ACHN (cell line): ENCODE data around the gene MTIF3.

ENCODE experiments used
- DNase-seq: peaks from one replicate; pipeline ENCODE4 v3.0.0-alpha.2; 2015
- in situ Hi-C: cut with HindIII; loops from 2 replicates; pipeline ENCODE4 v1.10.0; 2017; ENCODE audit warnings: low sequenced_read_pairs, low pct_ligation_motif_present, low pct_unique_long_range_greater_than_20kb

Gene MTIF3

DNA sequence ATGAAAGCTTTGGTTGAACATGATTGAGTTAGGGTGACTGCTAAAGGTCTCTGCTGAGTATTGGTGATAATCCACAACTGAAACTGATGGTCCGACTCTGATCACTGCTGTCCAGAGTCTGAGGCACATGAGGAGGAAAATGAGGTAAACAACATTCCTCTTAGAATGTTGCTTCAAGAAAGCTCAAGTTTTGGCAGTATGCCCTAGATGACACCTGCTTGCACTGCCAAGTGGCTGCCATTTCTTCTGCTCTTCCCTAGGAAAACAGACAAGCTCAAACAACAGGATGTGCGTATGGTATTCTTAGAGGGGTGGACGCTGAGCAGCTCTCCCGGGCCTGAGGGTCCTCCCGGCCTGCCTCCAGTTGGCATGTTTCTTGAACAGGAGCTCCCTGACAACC is 15.2 kb upstream of the MTIF3 start:
- DNase-seq: no peak
- in situ Hi-C loops: no loop called here

DNA sequence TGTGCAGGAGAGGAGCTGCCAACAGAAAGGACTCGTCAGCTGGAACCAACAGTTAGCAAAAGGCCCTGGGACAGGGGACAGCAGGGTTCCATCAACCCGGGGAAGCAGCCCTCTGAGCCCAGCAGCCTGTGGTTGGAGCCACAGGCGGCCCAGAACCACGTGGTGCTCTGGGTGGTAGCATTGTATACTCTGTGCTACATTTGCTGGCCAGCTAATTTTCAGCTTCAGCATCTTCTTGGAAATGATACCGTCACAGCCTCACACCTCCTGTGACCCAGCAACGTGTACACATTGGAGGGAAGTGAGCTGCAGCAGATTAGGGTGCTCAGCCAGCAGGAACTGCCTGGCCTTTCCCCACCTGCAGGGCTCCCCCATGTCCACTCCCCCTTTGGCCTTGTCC is 13.1 kb upstream of the MTIF3 start:
- in situ Hi-C loops: no loop called here
- DNase-seq: no peak

GRCh38 chr13:27461940-27462584 is 11.7 kb upstream of the MTIF3 start:
- DNase-seq: no peak
- in situ Hi-C loops: no loop called here

DNA sequence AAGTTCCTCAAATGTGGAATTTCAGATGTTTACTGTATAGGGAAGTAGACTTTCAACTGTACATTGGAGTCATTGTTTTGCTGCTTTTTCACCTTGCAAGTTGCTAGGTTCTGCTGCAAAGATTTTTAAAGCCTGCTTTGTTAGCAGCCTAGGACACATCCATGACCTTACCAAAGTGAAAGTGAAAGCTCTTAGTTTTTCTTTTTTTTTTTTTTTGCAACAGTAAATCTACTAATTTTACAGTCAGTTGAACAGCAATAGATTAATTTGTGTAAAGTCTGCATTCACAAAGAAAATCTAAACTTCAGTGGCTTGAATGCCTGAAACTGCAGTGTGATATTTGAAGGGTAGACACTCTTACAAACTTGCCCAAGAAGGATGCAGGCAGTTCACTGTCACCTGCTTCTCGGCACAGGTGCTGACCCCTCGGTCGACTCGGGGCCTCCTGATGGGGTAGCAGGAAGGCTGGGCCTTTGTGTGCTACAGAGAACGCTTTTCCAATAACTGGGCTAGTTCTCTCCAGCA is 5.0 kb upstream of the MTIF3 start:
- in situ Hi-C loops: no loop called here
- peak; percentile 24 for DNase-seq

GRCh38 chr13:27450921-27451471 is 632 bp upstream of the MTIF3 start:
- peak; percentile 88 for DNase-seq
- in situ Hi-C loops: no loop called here

DNA sequence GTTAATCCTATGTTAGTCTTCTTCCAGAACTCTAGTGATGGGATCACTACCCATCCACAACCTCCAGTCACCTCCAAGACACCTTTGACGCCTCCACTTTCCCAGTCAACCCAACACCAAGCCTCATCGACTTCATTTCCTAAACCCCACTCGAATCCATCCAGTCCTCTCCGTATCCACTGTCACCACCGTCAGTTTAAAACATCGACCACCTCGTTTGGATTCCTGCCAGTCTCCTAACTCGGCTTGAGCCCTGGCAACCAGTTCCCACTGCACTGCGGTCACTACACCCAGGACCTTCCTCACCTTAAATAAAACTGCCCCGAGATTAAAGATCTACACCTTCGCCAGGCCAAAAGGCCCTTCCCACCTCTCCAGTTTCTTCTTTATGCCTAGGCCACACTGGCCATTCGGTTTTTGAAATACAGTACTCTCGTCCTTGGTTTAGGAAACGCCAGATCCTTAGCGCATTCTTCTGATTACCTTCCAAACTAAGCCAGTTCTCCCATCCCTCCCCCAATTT is 1.2 kb downstream of the MTIF3 start:
- in situ Hi-C loops: no loop called here
- DNase-seq: peak; percentile 28

GRCh38 chr13:27448308-27448707 is 2.1 kb downstream of the MTIF3 start:
- in situ Hi-C loops: no loop called here
- no peak for DNase-seq

DNA sequence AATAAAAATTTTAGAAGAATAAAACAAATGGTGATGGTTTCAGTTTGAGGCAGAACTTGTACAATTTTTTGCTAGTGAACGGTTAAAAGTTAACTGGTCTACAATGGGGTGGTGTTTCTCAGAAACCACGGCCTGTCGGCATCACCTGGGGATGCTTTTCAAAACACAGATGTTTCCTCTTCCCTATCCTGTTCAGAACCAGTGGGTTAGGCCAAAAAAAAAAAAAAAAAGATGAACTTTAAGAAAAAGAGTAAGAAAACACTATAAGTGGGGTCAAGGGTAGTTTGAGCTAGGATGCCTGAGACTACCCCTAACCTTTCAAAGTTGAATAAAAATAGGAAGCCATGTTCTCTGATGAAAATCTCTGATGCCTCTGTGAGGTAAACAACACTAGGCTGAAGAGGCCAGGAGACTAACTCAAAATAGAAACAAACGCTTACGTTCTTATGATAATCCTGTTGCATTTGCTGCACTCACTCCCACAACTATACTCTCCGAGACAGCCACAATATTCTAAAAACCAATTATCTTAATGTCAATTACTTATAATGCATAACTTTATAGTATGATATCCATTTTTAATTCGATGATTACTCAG is 3.3 kb downstream of the MTIF3 start:
- in situ Hi-C loops: no loop called here
- DNase-seq: no peak

GRCh38 chr13:27442797-27443196 is 7.6 kb downstream of the MTIF3 start:
- in situ Hi-C loops: no loop called here

GRCh38 chr13:27442071-27442647 is 8.2 kb downstream of the MTIF3 start:
- in situ Hi-C loops: no loop called here
- DNase-seq: no peak

More at GRCh38 chr13:27442797-27443196, 7.6 kb downstream of the MTIF3 start:
- DNase-seq: no peak

- DNase-seq: no peak
- in situ Hi-C loops: no loop called here
Measured at GRCh38 chr13:27440408-27440807, 10.0 kb downstream of the MTIF3 start.

DNA sequence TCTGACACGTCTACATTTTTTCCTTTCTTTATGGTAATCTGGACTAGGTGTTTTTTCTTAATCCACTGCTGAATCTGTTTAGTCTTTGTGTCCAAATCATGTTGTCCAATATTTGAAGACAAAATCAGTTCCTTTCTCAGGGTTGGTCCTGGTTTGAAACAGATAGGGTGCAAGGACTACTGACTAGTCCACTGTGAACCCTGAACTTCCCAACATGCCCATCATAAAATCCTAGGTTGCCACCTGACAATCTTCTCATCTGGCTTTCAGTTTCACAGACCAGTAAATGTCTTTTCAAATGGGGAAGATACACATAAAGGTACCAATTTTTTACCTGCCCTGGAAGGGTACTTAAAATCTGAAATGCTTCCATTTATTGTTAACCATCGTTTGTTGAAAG is 13.2 kb downstream of the MTIF3 start:
- in situ Hi-C loops: no loop called here
- DNase-seq: no peak

DNA sequence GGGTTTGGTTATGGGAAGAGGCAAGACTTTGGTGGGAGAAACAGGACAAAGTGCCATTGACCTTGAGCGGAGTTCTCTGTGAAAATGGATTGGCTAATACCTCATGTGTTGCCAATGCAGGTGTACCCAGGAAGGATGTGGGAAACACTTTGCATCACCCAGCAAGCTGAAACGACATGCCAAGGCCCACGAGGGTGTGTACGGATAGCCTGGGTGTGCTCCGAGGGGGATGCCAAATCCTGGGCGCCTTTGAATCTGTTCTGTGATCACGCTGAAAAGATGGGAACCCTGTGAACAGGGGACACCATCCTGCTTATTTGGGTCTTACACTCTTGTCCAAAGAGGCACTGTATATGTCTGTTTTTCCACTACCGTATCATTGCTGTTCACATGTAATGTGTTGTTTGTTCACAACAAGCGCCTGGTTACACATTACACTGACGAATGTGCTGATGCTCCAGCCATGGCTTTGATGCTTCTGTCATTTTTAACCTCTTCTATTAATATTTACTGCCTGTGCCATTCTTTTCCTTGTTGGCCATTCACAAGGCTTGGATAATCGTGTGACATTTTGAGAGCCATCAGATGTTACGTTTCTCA is 17.7 kb downstream of the MTIF3 start:
- in situ Hi-C loops: no loop called here
- no peak for DNase-seq

- no peak for DNase-seq
- in situ Hi-C loops: no loop called here
Measured at GRCh38 chr13:27432180-27432579, 18.2 kb downstream of the MTIF3 start.

DNA sequence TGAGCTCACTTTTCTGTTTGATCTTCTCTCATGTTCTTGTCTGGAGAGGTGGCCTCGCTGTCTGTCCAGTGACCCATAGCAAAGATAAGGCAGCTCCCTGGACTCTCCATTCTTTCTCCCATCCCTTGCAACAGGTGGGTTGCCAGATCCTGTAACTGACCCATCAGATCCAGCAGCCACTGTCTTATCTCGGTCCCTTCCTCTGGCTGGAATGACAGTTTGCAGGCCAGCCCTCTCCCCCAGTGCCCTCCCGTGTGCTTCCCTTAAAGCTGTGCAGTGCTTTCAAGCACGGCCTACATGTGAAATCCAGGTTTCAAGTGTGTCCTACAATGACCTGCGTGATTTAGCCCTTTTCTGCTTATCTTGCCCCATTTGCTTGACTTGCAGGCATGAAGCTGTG is 22.2 kb downstream of the MTIF3 start:
- DNase-seq: no peak
- in situ Hi-C loops: no loop called here

DNA sequence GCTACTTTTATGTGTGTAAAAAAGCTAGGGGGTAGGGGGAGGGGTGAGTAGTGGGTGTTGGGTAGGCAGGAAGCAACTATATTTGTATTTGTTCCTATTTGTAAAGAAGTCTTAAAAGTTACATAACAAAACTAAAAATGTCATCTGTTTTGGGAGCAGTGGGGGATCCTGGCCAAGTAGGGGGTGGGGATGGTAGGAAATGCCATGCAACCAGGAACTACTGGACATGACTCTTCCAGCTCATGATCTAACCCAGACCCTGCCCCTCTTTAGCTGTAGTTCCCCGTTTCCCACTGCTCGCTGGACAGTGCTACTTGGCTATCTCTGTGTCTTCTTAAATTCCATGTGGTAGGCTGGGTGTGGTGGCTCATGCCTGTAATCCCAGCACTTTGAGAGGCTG is 22.7 kb downstream of the MTIF3 start:
- DNase-seq: no peak
- in situ Hi-C loops: no loop called here

DNA sequence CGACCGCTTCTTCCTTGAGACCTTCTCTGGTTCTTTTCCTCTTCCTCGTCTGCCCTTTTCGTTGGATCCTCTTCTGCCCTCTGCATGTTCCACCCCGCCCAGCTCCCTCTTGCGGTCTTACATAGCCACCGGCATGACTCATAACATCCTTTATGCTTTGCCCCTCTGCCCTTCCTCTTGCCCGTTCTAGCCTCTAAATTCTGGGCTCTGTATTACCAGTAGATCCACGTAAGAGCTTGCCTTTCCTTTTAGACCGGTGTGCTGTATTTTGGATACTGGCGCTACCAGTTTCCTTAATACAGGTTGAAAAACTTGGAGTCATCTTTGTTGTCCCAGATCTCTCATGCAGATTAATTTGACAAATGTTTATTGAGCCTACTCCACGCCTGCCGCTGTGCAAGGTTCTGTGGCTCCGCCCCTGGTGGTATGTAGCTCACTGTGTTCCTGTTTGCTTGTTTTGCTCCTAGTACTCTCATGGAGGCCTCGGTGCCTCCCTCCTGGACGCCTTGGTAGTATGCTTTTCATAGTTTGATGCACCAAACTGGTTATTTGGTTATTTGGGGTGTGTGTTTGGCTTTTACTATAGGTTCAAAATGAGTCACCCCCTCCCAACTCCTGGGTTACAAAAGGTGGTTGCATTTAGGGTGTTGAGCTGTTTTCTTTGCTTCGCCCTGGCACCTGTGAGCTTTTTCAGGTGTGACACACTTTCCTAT is 24.3 kb downstream of the MTIF3 start:
- in situ Hi-C loops: no loop called here
- peak; percentile 89 for DNase-seq

DNA sequence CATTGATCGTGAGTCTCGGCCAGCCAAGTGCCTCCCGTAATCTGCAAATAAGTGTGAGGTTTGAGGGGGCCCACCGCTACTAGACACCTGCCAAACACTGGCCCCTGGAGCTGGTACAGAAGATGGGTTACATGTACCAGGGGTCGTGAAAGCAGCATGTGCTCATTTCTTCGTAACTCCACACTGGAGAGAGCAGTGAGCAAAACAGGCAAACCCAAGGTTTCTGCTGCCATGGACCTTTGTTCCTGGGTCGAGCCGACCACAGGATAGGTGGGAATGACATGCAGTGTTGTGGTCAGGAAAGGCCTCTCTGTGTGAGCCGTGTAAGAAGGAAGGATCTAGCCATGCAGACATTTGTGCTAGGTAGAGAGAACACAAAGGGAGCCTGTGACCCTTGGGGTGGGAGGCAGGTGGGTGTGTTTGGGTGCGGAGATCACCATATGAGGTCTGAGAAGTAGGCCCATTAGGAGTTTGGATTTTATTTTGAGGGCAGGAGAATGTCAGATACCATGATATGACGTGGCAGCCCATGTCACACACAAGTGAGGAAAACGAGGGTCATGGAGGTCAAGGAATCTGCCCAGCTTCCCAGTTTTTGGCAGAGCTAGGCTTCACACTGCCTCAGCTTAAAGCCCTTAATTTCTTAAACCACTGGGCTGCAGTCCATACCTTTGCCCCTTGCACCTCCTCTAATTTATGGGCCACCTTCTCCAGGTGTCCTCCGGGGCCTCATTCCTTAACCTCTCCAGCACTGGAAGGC is 25.0 kb downstream of the MTIF3 start:
- DNase-seq: peak; percentile 11
- in situ Hi-C loops: no loop called here
